ENCODE results near the gene ZBTB20. TPM values are rescaled to one million over a fixed set of nuclear protein-coding genes. Genes with fewer than 3 reads are reported as not detected.

Gene ZBTB20
- total RNA-seq, 1 donor from 2014 or later: 24.0 TPM

- DNase-seq: no peak
Measured at GRCh38 chr3:114518206-114518808, 628.8 kb downstream of the ZBTB20 start.

GRCh38 chr3:114510201-114510600, 636.9 kb downstream of the ZBTB20 start:
- no peak for DNase-seq

GRCh38 chr3:114509756-114510155, 637.3 kb downstream of the ZBTB20 start:
- no peak for DNase-seq

GRCh38 chr3:114508976-114509375, 638.1 kb downstream of the ZBTB20 start:
- DNase-seq: no peak

GRCh38 chr3:114508208-114508607, 638.9 kb downstream of the ZBTB20 start:
- no peak for DNase-seq

- DNase-seq: no peak
Measured at GRCh38 chr3:114506591-114507300, 640.3 kb downstream of the ZBTB20 start.

GRCh38 chr3:114504941-114505628, 642.0 kb downstream of the ZBTB20 start:
- DNase-seq: peak; percentile 26

- DNase-seq: no peak
Measured at GRCh38 chr3:114502204-114502603, 644.9 kb downstream of the ZBTB20 start.

- no peak for DNase-seq
Measured at GRCh38 chr3:114499976-114500375, 647.1 kb downstream of the ZBTB20 start.

- peak; percentile 92 for DNase-seq
Measured at GRCh38 chr3:114498539-114499370, 648.3 kb downstream of the ZBTB20 start.

GRCh38 chr3:114496874-114497273, 650.2 kb downstream of the ZBTB20 start:
- DNase-seq: no peak

- DNase-seq: no peak
Measured at GRCh38 chr3:114496466-114496865, 650.6 kb downstream of the ZBTB20 start.

GRCh38 chr3:114496021-114496434, 651.1 kb downstream of the ZBTB20 start:
- DNase-seq: no peak

GRCh38 chr3:114494498-114494897, 652.6 kb downstream of the ZBTB20 start:
- DNase-seq: peak; percentile 53

GRCh38 chr3:114490829-114491228, 656.3 kb downstream of the ZBTB20 start:
- DNase-seq: no peak

- no peak for DNase-seq
Measured at GRCh38 chr3:114487502-114487901, 659.6 kb downstream of the ZBTB20 start.

GRCh38 chr3:114484919-114485318, 662.2 kb downstream of the ZBTB20 start:
- no peak for DNase-seq

GRCh38 chr3:114481113-114481512, 666.0 kb downstream of the ZBTB20 start:
- no peak for DNase-seq

- DNase-seq: no peak
Measured at GRCh38 chr3:114480442-114480841, 666.6 kb downstream of the ZBTB20 start.

- no peak for DNase-seq
Measured at GRCh38 chr3:114478801-114479200, 668.3 kb downstream of the ZBTB20 start.

- DNase-seq: no peak
Measured at GRCh38 chr3:114476511-114476910, 670.6 kb downstream of the ZBTB20 start.

GRCh38 chr3:114471478-114471877, 675.6 kb downstream of the ZBTB20 start:
- DNase-seq: no peak

GRCh38 chr3:114469070-114469469, 678.0 kb downstream of the ZBTB20 start:
- no peak for DNase-seq
